A549 (cell line): ENCODE data around the gene SPDYC. TPM values are rescaled to one million over a fixed set of nuclear protein-coding genes. Genes with fewer than 3 reads are reported as not detected.

Source experiments
- ATAC-seq, 2 experiments: fragments of 200-7000 bp in 1 of 2; fragments of >200 bp in 1 of 2; cut with Nextera tagmentation in 1 of 2; cut with Tn5 transposase in 1 of 2; 3 replicates each; pipeline versions ENCODE4 v1.8.0 to v1.9.1; 2018 to 2020; ENCODE audit warnings: mild to moderate bottlenecking in 1 of 2, moderate library complexity in 1 of 2
- CTCF ChIA-PET: fragments of 300-600 bp; sonication (Branson Sonifier 250); formaldehyde crosslinking; extraction: SDS; loops from one replicate; lab custom pipeline; 2021; ENCODE audit warnings: antibody characterized with exemption, inconsistent platforms; lab: Yijun Ruan, JAX
- POLR2A ChIA-PET: fragments of 350-600 bp; formaldehyde crosslinking; extraction: SDS; loops from one replicate; lab custom pipeline; 2021; ENCODE audit warnings: antibody characterized with exemption, inconsistent platforms; lab: Yijun Ruan, JAX
- DNase-seq, 2 experiments: peaks; one replicate each; pipeline versions ENCODE4 v3.0.0 to v3.0.0-alpha.2; 2011 to 2016; ENCODE audit warnings: low read depth in 1 of 2, low spot score in 1 of 2
- FAIRE-seq: peaks from 2 replicates; lab custom pipeline; 2011; peaks lifted over from hg19 to GRCh38; lab: Jason Lieb, UNC
- H3K27ac ChIP-seq, 2 experiments: fragments of >200 bp; sonication (Bioruptor Twin); formaldehyde crosslinking; 3 replicates each; pipeline ENCODE4 v1.5.1; 2016 to 2017
- H3K4me1 ChIP-seq: fragments of >200 bp; sonication (Bioruptor Twin); formaldehyde crosslinking; 3 replicates; pipeline ENCODE4 v1.6.1; 2016
- H3K4me2 ChIP-seq: fragments of >200 bp; sonication (Bioruptor Twin); formaldehyde crosslinking; 3 replicates; pipeline ENCODE4 v1.6.1; 2016
- H3K4me3 ChIP-seq: fragments of >200 bp; sonication (Bioruptor Twin); formaldehyde crosslinking; 3 replicates; pipeline ENCODE4 v1.5.1; 2016
- H3K9me3 ChIP-seq: fragments of >200 bp; sonication (Bioruptor Twin); formaldehyde crosslinking; 3 replicates; pipeline ENCODE4 v1.6.1; 2016
- CHD2 ChIP-seq: fragments of 150-350 bp; IDR thresholded peaks from 2 replicates; pipeline ENCODE4 v1.6.1; 2014; ENCODE audit warnings: low read length; ENCODE audit not compliant: partially characterized antibody
- HDAC2 ChIP-seq: fragments of 200-600 bp; sonication (generic); IDR thresholded peaks from 2 replicates; pipeline ENCODE4 v1.6.1; 2016
- KDM5A ChIP-seq: fragments of 200-600 bp; sonication (generic); IDR thresholded peaks from 2 replicates; pipeline ENCODE4 v1.6.1; 2016; ENCODE audit warnings: antibody characterized with exemption, mild to moderate bottlenecking
- MAZ ChIP-seq: fragments of 150-350 bp; IDR thresholded peaks from 2 replicates; pipeline ENCODE4 v1.6.1; 2014; ENCODE audit warnings: antibody characterized with exemption, low read depth, low read length, borderline replicate concordance
- POLR2A ChIP-seq: IDR thresholded peaks from 2 replicates; pipeline ENCODE4 v1.6.1; 2012; ENCODE audit warnings: mild to moderate bottlenecking, low read length
- TP53 ChIP-seq: fragments of 250-450 bp; sonication (Bioruptor Pico); IDR thresholded peaks from 2 replicates; pipeline ENCODE4 v1.5.0; 2021; ENCODE audit warnings: mild to moderate bottlenecking, moderate library complexity
- ZFP36 ChIP-seq: fragments of 450-650 bp; IDR thresholded peaks from 2 replicates; pipeline ENCODE4 v1.6.1; 2014; ENCODE audit warnings: borderline replicate concordance; ENCODE audit not compliant: partially characterized antibody
- ZSCAN20 ChIP-seq: fragments of 250-450 bp; sonication (Bioruptor Pico); IDR thresholded peaks from 2 replicates; pipeline ENCODE4 v1.8.0; 2022; ENCODE audit warnings: mild to moderate bottlenecking, moderate library complexity
- WGBS: methylation state at CpG from one replicate; pipeline ENCODE4 v1.1.6; 2017; ENCODE audit errors: missing lambda C conversion rate; 5-methylcytosine and 5-hydroxymethylcytosine counted together
- polyA plus RNA-seq, 4 experiments: library from polyadenylated mRNA; depleted of rRNA in 3 of 4; stranded (reverse); fragments of >200 nt; fragmentation: RNase III in 1 of 4; extraction: RNeasy Plus Mini Kit Qiagen cat#74134 plus additional on column Dnase treatment in 1 of 4; gene quantifications; 2 replicates in 3 of 4; 3 replicates in 1 of 4; pipeline ENCODE4 v1.2.3, GENCODE V29; 2011 to 2017
- TF ChIP-seq, protein P1 (sequence below): fragments of 250-450 bp; sonication (Bioruptor Pico); IDR thresholded peaks from 2 replicates; pipeline ENCODE4 v1.5.0; 2020; ENCODE audit warnings: low read depth, mild to moderate bottlenecking, moderate library complexity
- TF ChIP-seq, protein P2 (sequence below): fragments of >200 bp; sonication (Bioruptor Twin); formaldehyde crosslinking; IDR thresholded peaks from 2 replicates; pipeline ENCODE4 v1.6.1; 2016
- TF ChIP-seq, protein P3 (sequence below): fragments of >200 bp; sonication (Bioruptor Twin); formaldehyde crosslinking; IDR thresholded peaks from 3 replicates; pipeline ENCODE4 v1.6.1; 2016
- TF ChIP-seq, protein P4 (sequence below): IDR thresholded peaks from 2 replicates; pipeline ENCODE4 v1.6.1; 2012
- TF ChIP-seq, protein P5 (sequence below): fragments of 250-450 bp; sonication (Bioruptor Pico); IDR thresholded peaks from 2 replicates; pipeline ENCODE4 v1.5.0; 2021; ENCODE audit warnings: mild to moderate bottlenecking, moderate library complexity, borderline replicate concordance

Gene SPDYC
- polyA plus RNA-seq, 2 of the 4 experiments (the other 2 are of a cell fraction), result not detected

DNA sequence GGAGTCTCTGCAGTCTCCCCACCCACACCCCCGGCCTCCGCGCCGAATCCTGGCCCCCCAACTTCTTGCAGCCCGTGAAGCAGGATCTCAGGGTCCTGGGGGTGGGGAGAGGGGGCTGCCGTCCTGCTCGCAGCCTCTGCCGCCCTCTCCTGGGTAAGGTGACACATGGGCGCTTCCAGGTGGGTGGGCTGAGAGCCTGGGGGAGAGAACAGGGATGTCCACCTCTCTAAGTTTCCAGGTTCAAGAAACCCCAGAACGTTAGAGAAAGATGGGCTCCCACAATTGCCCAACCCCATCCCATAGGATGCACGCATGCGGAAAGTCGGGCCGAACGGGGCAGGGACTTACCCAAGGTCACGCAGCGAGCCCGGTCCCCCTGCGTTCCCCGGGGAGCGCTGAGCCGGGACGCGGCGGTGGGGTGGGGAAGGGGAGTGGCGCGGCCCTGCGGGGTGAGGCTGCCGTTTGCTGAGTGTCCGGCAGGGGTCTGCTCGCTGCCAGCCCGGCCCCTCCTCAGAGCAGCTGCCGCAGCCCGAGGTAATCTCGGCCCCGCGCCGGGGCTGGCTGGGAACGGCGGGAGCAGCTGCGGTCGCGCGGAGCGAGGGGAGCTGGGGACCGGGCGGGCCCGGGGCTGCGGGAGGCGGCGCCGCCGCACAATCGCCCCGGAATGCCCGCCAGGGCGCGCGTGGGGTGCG, 11.0 kb downstream of the SPDYC start (continued):
- TF ChIP-seq, protein P1, sequence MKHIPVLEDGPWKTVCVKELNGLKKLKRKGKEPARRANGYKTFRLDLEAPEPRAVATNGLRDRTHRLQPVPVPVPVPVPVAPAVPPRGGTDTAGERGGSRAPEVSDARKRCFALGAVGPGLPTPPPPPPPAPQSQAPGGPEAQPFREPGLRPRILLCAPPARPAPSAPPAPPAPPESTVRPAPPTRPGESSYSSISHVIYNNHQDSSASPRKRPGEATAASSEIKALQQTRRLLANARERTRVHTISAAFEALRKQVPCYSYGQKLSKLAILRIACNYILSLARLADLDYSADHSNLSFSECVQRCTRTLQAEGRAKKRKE (CRISPR knock-in tag), result no peak
- peak; percentile 34 for TF ChIP-seq ZFP36
- TF ChIP-seq, protein P2, sequence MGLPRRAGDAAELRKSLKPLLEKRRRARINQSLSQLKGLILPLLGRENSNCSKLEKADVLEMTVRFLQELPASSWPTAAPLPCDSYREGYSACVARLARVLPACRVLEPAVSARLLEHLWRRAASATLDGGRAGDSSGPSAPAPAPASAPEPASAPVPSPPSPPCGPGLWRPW, result no peak

DNA sequence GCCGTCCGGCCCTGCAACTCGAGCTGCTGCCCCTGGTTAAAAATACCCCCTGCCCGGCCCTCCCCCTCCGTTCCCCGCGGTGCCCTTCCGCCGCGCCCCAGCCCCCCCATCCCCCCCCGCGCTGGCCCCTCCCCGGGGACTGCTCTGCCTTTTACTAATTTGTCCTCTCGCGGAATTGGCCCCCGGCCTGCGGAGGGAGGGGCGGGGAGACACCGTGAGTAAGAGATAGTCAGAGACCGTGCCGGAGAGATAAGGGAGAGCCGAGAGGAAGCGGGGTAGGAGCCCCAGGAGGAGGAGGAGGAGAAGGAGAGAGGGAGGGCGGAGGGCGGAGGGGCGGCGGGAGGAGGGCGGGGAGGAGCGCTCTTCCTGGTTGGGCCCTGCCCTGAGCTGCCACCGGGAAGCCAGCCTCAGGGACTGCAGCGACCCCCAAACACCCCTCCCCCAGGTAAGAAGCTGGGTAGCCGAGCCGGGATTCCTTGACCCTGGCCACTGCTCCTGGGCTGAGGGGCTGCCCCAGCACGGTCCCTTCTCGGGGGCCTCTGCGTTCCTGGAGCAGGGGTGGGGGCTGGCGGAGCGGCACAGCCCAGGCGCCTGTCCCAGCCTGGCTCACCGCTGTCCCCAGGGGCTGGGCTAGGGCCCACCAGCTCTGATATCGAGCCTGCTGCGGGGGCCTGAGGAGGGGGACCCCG, 11.7 kb downstream of the SPDYC start, which contains the start of gene CAPN1:
CAPN1 (plus strand) TSS at position 360 of the 689 bp plus-strand sequence. CDS start 774 bp downstream, outside the sequence.
- ChIA-PET CTCF (interaction anchor here (0.7 to 3.9 kb wide), 20 partner anchors 12 to 134 kb away, joined by 3 to 22 read pairs (median 4); partner anchors contain the start of genes FAU, MRPL49, SPDYC and ZNHIT2), POLR2A (interaction anchor here (0.6 to 3.5 kb wide), 8 partner anchors 9 to 80 kb away, joined by 3 to 28 read pairs (median 4); partner anchors contain the start of genes FAU, MRPL49, POLA2 and SYVN1)
- Histone ChIP-seq H3K27ac (peak within 1 kb of the TSS; percentile 99), H3K4me1 (peaks cover 17% of the 10 kb centered on the region; the same call in 2 of the 3 replicates), H3K4me2 (peak within 1 kb of the TSS; percentile 97), H3K9me3 (no peaks in the 10 kb centered on the region), H3K4me3 (peak within 1 kb of the TSS; percentile 97)
- DNase-seq, result peak; percentile 79 to 86
- peak; percentile 81 to 86 for ATAC-seq
- TF ChIP-seq, protein P3, sequence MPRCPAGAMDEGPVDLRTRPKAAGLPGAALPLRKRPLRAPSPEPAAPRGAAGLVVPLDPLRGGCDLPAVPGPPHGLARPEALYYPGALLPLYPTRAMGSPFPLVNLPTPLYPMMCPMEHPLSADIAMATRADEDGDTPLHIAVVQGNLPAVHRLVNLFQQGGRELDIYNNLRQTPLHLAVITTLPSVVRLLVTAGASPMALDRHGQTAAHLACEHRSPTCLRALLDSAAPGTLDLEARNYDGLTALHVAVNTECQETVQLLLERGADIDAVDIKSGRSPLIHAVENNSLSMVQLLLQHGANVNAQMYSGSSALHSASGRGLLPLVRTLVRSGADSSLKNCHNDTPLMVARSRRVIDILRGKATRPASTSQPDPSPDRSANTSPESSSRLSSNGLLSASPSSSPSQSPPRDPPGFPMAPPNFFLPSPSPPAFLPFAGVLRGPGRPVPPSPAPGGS, result 0 out of 3 replicates have a peak, but pooled peaks have one; percentile 4
- TF ChIP-seq, protein P4, sequence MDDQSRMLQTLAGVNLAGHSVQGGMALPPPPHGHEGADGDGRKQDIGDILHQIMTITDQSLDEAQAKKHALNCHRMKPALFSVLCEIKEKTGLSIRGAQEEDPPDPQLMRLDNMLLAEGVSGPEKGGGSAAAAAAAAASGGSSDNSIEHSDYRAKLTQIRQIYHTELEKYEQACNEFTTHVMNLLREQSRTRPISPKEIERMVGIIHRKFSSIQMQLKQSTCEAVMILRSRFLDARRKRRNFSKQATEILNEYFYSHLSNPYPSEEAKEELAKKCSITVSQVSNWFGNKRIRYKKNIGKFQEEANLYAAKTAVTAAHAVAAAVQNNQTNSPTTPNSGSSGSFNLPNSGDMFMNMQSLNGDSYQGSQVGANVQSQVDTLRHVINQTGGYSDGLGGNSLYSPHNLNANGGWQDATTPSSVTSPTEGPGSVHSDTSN, result no peak
- no peak for TF ChIP-seq ZSCAN20 (CRISPR knock-in tag)
- TF ChIP-seq TP53 (CRISPR knock-in tag), result no peak
- no peak for TF ChIP-seq HDAC2
- TF ChIP-seq MAZ, result peak; percentile 74; the same call in 1 of the 2 replicates
- peak; percentile 49 for TF ChIP-seq CHD2
- TF ChIP-seq, protein P5, sequence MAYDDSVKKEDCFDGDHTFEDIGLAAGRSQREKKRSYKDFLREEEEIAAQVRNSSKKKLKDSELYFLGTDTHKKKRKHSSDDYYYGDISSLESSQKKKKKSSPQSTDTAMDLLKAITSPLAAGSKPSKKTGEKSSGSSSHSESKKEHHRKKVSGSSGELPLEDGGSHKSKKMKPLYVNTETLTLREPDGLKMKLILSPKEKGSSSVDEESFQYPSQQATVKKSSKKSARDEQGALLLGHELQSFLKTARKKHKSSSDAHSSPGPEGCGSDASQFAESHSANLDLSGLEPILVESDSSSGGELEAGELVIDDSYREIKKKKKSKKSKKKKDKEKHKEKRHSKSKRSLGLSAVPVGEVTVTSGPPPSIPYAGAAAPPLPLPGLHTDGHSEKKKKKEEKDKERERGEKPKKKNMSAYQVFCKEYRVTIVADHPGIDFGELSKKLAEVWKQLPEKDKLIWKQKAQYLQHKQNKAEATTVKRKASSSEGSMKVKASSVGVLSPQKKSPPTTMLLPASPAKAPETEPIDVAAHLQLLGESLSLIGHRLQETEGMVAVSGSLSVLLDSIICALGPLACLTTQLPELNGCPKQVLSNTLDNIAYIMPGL (CRISPR knock-in tag), result no peak
- TF ChIP-seq, protein P1 (CRISPR knock-in tag), result no peak
- no peak for TF ChIP-seq KDM5A
- peak; percentile 41 for TF ChIP-seq POLR2A
- 4% methylated on average over 19 of the region's 43 CpGs for WGBS
- no peak for FAIRE-seq
